ENCODE results near the gene GKN1. TPM values are rescaled to one million over a fixed set of nuclear protein-coding genes. Genes with fewer than 3 reads are reported as not detected.

Gene GKN1
- total RNA-seq: not detected

- H3K4me3 Mint-ChIP-seq: no peak within 1 kb of the TSS
- DNase-seq: no peak
- peaks cover 20% of the 10 kb centered on the region for H3K27me3 Mint-ChIP-seq
- H3K9me3 Mint-ChIP-seq: no peaks in the 10 kb centered on the region
- H3K4me1 Mint-ChIP-seq: no peaks in the 10 kb centered on the region
- no peaks in the 10 kb centered on the region for H3K36me3 Mint-ChIP-seq
- H3K27ac Mint-ChIP-seq: no peak within 1 kb of the TSS
Measured at GRCh38 chr2:68974251-68974650, at the start of gene GKN1. Gene GKN1 (plus strand): TSS chr2:68974636. CDS start chr2:68974678, 42 bp downstream.

- Mint-ChIP-seq H3K9me3 (no peaks in the 10 kb centered on the region), H3K4me3 (no peak overlapping the region), H3K27ac (no peak overlapping the region), H3K27me3 (peaks cover 4% of the 10 kb centered on the region), H3K4me1 (no peaks in the 10 kb centered on the region), H3K36me3 (no peaks in the 10 kb centered on the region)
- no peak for DNase-seq
Measured at GRCh38 chr2:68925295-68925896, 49.0 kb upstream of the GKN1 start.

- no peak for DNase-seq
- Mint-ChIP-seq H3K4me1 (no peaks in the 10 kb centered on the region), H3K4me3 (no peak overlapping the region), H3K9me3 (no peaks in the 10 kb centered on the region), H3K27me3 (peaks cover 4% of the 10 kb centered on the region), H3K27ac (no peak overlapping the region), H3K36me3 (no peaks in the 10 kb centered on the region)
Measured at GRCh38 chr2:68926796-68927195, 47.6 kb upstream of the GKN1 start.

- H3K4me1 Mint-ChIP-seq: no peaks in the 10 kb centered on the region
- H3K4me3 Mint-ChIP-seq: no peak overlapping the region
- no peaks in the 10 kb centered on the region for H3K36me3 Mint-ChIP-seq
- H3K27me3 Mint-ChIP-seq: peaks cover 4% of the 10 kb centered on the region
- DNase-seq: no peak
- H3K9me3 Mint-ChIP-seq: no peaks in the 10 kb centered on the region
- no peak overlapping the region for H3K27ac Mint-ChIP-seq
Measured at GRCh38 chr2:68931149-68931711, 43.2 kb upstream of the GKN1 start.

GRCh38 chr2:68931799-68932198, 42.6 kb upstream of the GKN1 start:
- H3K4me1 Mint-ChIP-seq: no peaks in the 10 kb centered on the region
- H3K27ac Mint-ChIP-seq: no peak overlapping the region
- no peaks in the 10 kb centered on the region for H3K36me3 Mint-ChIP-seq
- no peaks in the 10 kb centered on the region for H3K9me3 Mint-ChIP-seq
- H3K27me3 Mint-ChIP-seq: peaks cover 4% of the 10 kb centered on the region
- H3K4me3 Mint-ChIP-seq: no peak overlapping the region
- DNase-seq: no peak

- no peak overlapping the region for H3K27ac Mint-ChIP-seq
- H3K27me3 Mint-ChIP-seq: peaks cover 4% of the 10 kb centered on the region
- H3K4me1 Mint-ChIP-seq: no peaks in the 10 kb centered on the region
- no peak overlapping the region for H3K4me3 Mint-ChIP-seq
- no peaks in the 10 kb centered on the region for H3K36me3 Mint-ChIP-seq
- no peaks in the 10 kb centered on the region for H3K9me3 Mint-ChIP-seq
- DNase-seq: no peak
Measured at GRCh38 chr2:68932402-68932801, 42.0 kb upstream of the GKN1 start.

GRCh38 chr2:68934021-68934420, 40.4 kb upstream of the GKN1 start:
- Mint-ChIP-seq H3K4me1 (no peaks in the 10 kb centered on the region), H3K9me3 (no peaks in the 10 kb centered on the region), H3K4me3 (no peak overlapping the region), H3K27me3 (peaks cover 2% of the 10 kb centered on the region), H3K36me3 (no peaks in the 10 kb centered on the region), H3K27ac (no peak overlapping the region)
- no peak for DNase-seq

- no peaks in the 10 kb centered on the region for H3K36me3 Mint-ChIP-seq
- H3K9me3 Mint-ChIP-seq: peaks cover 3% of the 10 kb centered on the region
- H3K27ac Mint-ChIP-seq: no peak overlapping the region
- H3K4me1 Mint-ChIP-seq: no peaks in the 10 kb centered on the region
- no peak for DNase-seq
- no peaks in the 10 kb centered on the region for H3K27me3 Mint-ChIP-seq
- H3K4me3 Mint-ChIP-seq: no peak overlapping the region
Measured at GRCh38 chr2:68935471-68935870, 39.0 kb upstream of the GKN1 start.

GRCh38 chr2:68936427-68936826, 38.0 kb upstream of the GKN1 start:
- Mint-ChIP-seq H3K36me3 (no peaks in the 10 kb centered on the region), H3K9me3 (peaks cover 3% of the 10 kb centered on the region), H3K4me3 (no peak overlapping the region), H3K4me1 (no peaks in the 10 kb centered on the region), H3K27ac (no peak overlapping the region), H3K27me3 (no peaks in the 10 kb centered on the region)
- no peak for DNase-seq

GRCh38 chr2:68936889-68937288, 37.5 kb upstream of the GKN1 start:
- H3K9me3 Mint-ChIP-seq: peaks cover 3% of the 10 kb centered on the region
- H3K36me3 Mint-ChIP-seq: no peaks in the 10 kb centered on the region
- H3K27me3 Mint-ChIP-seq: no peaks in the 10 kb centered on the region
- no peak overlapping the region for H3K4me3 Mint-ChIP-seq
- H3K27ac Mint-ChIP-seq: no peak overlapping the region
- DNase-seq: no peak
- H3K4me1 Mint-ChIP-seq: no peaks in the 10 kb centered on the region

GRCh38 chr2:68937346-68938055, 36.9 kb upstream of the GKN1 start:
- H3K36me3 Mint-ChIP-seq: no peaks in the 10 kb centered on the region
- no peak for DNase-seq
- H3K4me3 Mint-ChIP-seq: no peak overlapping the region
- no peak overlapping the region for H3K27ac Mint-ChIP-seq
- no peaks in the 10 kb centered on the region for H3K4me1 Mint-ChIP-seq
- H3K27me3 Mint-ChIP-seq: peaks cover 6% of the 10 kb centered on the region
- H3K9me3 Mint-ChIP-seq: peaks cover 3% of the 10 kb centered on the region

GRCh38 chr2:68938938-68939337, 35.5 kb upstream of the GKN1 start:
- DNase-seq: no peak
- Mint-ChIP-seq H3K27ac (no peak overlapping the region), H3K4me1 (peaks cover 2% of the 10 kb centered on the region), H3K9me3 (peaks cover 3% of the 10 kb centered on the region), H3K27me3 (peaks cover 12% of the 10 kb centered on the region), H3K36me3 (no peaks in the 10 kb centered on the region), H3K4me3 (no peak overlapping the region)

GRCh38 chr2:68939962-68940361, 34.5 kb upstream of the GKN1 start:
- H3K27me3 Mint-ChIP-seq: peaks cover 16% of the 10 kb centered on the region
- H3K27ac Mint-ChIP-seq: no peak overlapping the region
- H3K9me3 Mint-ChIP-seq: peaks cover 3% of the 10 kb centered on the region
- no peak for DNase-seq
- H3K4me3 Mint-ChIP-seq: no peak overlapping the region
- H3K36me3 Mint-ChIP-seq: no peaks in the 10 kb centered on the region
- H3K4me1 Mint-ChIP-seq: peaks cover 2% of the 10 kb centered on the region

- no peak for DNase-seq
- Mint-ChIP-seq H3K4me3 (no peak overlapping the region), H3K9me3 (peaks cover 3% of the 10 kb centered on the region), H3K36me3 (no peaks in the 10 kb centered on the region), H3K4me1 (peaks cover 2% of the 10 kb centered on the region), H3K27ac (no peak overlapping the region), H3K27me3 (peaks cover 16% of the 10 kb centered on the region)
Measured at GRCh38 chr2:68940369-68940768, 34.1 kb upstream of the GKN1 start.

- Mint-ChIP-seq H3K27me3 (peaks cover 19% of the 10 kb centered on the region), H3K4me1 (peaks cover 2% of the 10 kb centered on the region), H3K36me3 (no peaks in the 10 kb centered on the region), H3K9me3 (peaks cover 3% of the 10 kb centered on the region), H3K27ac (no peak overlapping the region), H3K4me3 (no peak overlapping the region)
- DNase-seq: no peak
Measured at GRCh38 chr2:68942827-68943226, 31.6 kb upstream of the GKN1 start.
